ENCODE measurements around the gene TMC4.
"Not testable (repeated sequence)": the region's sequence is repeated elsewhere in the genome, so short reads cannot be mapped to it uniquely, and the experiment has no call there.

Gene TMC4

DNA sequence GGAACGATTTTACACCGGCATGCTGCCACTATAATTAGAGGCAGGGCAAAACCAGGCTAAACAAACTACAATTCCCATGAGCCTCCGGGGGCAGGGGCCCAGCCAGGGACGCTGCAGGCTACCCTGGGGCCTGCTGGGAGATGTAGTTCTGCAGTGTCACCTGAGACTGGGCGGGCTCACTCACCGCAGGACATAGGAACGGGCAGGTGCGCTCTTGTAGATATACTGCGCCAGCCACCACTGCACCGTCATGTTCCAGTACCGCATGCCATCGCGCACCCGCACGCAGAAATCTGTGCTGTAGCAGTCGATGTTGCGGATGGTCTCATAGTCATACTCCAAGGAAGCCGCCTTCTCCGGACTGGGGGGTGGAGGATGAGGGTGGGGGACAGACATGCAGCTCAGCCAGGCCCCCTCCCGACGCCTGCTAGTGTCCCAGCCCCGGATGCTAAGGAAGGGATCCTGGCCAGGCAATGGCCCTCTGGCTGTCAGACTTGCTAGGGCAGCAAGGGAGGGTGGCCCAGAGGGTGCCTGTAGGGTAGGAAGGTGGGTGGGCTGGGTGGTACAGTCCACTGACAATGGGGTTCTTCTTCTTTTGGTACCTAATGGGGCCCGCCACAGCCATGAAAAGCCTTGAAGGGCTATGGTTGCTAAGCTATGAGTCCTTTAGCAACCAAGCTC is 5.8 kb upstream of the TMC4 start:
- peak in 1 of 2 experiments; percentile 41 for DNase-seq

- DNase-seq: no peak
Observed at GRCh38 chr19:54173951-54174834, 1.2 kb upstream of the TMC4 start.

- DNase-seq: no peak
Observed at GRCh38 chr19:54173359-54173699, 369 bp upstream of the TMC4 start.

DNA sequence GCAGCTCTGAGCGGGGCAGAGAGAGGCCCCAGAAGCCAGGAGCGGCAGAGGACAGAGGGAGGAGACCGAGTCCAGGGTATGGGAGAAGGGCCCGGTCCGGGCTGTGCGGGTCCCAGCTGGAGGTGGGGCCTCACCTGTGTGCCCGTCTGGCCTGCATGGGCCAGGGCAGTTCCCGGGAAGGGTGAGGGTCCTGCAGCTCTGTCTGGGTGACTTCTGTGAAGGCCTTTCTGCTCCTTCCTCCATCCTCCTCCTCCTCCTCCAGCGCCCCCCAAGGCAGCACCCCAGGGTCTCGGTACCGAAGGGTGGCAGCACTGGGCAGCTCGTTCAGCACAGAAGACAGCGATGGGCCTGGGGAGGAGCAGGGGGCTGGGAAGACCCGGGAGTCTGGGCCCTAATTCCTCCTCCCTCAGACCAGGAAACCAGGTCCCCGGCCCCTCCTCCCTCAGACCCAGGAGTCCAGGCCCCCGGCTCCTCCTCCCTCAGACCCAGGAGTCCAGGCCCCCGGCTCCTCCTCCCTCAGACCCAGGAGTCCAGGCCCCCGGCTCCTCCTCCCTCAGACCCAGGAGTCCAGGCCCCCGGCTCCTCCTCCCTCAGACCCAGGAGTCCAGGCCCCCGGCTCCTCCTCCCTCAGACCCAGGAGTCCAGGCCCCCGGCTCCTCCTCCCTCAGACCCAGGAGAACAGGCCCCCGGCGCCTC is 1.1 kb downstream of the TMC4 start:
- not testable (repeated sequence) for DNase-seq

- DNase-seq: no peak
Observed at GRCh38 chr19:54169149-54169740, 3.7 kb downstream of the TMC4 start.

DNA sequence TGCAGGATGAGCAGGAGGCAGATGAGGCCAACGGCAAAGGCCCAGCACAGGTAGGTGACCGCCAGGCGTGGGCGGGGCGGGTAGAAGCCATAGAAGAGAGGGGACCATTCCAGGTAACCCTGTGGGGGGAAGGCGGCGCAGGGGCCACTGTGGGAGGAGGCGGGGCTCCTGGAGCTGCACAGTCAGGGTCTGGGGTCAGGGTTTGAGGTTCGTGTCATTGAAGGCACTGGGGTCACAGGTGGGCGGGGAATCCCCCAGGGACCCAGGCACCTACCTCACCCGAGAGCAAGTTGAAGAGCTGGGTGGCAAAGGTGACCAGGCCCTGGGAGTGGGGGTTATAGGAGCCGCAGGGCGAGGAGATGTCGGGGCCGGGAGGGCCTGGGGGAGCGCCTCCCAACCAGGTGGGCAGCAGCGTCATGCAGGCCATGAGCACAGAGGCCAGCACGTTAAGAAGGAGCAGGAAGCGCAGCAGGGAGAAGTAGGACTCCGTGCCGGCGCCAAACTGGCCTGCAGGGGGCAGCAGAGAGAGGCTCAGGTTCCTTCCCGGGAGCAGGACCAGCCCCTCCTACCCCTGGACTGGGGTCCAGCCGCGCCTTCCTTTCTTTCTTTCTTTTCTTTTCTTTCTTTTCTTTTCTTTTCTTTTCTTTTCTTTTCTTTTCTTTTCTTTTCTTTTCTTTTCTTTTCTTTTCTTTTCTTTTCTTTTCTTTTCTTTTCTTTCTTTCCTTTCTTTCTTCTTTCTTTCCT is 4.6 kb downstream of the TMC4 start:
- peak in 1 of 2 experiments; percentile 22 for DNase-seq

DNA sequence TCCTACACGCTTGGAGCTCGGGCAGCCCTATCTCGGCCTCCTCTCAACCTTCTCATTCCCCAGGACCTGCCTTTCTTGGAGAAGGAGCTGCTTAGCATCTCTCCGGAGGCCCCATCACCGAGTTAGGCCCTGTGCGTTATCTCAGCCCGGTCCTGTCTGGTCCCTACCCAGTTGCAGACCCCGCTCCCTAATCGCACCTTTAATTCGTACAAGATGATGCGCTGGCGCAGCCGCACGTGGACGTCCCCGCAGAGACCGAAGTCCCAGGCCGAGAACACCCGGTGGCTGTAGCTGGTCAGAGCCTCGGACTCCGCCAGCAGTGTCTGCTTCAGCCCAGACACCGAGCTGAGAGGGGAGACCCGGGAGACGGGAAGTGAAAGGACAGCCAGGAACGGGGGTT is 7.7 kb downstream of the TMC4 start:
- DNase-seq: no peak

- DNase-seq: no peak
Observed at GRCh38 chr19:54164369-54165068, 8.4 kb downstream of the TMC4 start.

DNA sequence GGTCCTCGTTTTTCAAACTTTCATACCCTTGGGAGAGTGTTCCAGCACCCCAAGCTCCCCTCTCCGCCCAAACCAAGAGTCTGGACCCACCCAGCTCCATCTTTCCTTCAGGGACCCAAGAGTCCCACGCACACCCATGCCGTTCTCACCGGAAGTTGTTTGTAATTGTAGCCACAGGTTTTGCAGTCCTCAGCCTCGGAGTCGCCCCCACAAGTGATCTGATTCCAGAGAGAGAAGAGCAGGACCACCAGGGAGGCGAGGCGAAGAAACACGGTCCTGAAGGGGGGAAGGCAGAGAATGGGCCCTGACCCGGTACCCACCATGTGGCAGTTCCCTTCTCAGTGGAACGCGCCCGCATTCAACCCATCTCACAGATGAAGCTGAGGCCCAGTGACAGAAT is 10.1 kb downstream of the TMC4 start:
- no peak for DNase-seq

DNA sequence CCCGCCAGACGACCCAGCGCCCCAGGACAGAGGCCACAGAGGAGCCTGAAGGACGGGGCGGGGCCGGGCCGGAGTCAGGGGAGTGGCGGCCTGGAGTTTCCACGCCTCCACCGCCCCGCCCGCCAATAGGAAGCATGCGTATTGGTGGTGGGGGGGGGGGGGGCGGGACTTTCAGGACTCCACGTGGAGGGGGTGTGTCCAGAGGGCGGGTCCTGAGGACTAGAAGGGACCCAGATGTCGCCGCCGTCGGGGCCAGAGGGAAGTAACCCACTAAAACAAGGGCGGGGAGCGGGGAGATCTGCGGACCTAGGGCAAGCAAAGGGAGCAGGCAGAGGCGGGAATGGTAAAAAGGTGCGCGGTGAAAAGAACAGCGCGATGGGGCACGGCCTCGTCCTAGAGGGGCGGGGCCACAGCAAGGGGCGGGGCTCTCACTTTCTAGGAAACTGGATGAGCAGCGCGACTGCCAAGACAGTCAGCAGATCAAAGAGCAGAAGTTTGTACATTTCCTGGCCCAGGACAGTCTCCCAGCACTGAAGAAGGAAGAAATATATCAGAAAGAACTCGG is 10.6 kb downstream of the TMC4 start:
- DNase-seq: no peak

DNA sequence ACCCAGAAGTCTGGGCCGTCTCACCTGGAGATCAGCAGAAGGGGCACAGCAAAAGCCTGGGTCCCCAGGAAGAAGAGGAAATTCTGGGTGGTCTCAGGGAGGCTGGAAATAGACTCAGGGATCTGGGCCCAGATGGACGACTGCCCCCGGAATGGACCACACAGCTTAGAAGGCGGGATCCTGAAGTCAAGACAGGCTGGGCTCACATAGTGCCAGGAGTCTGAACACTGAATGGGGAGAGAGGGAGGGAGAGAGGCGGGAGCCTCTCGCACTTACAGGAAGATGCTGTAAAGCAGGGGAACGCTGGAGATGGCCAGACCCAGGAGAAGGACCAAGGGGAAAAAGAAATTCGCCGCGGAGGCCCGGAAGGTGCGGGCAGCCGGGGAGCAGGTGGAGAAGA is 12.1 kb downstream of the TMC4 start:
- no peak for DNase-seq

DNA sequence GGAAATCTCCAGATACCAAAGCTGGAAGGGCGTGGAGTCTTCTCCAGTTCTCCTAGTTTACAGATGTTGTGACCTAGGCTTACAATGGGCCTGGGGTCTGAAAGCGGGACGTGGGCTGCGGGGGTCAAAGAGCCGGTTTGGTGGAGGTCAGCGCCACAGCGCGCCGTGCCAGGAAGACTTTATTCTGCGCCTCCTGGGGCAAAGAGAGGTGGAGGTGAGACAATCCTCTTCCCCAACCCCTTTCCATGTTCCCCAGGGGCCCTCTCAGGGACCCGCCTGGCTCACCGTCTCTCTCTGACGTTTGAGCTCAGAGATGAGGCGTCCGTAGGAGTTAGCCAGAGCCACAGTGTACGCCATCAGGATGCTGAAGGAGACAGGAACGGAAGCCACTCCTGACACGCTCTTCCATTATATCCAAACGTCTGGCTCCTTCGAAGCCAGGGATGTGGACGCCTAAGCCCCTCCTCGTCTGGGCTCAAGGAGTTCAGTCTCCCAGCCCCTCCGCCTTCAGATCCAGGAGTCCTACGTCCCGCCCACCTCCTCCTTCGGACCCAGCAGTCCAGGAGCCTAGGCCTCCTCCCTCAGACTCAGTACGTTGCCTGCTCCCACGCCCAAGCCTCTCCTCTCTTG is 12.7 kb downstream of the TMC4 start:
- DNase-seq: no peak

DNA sequence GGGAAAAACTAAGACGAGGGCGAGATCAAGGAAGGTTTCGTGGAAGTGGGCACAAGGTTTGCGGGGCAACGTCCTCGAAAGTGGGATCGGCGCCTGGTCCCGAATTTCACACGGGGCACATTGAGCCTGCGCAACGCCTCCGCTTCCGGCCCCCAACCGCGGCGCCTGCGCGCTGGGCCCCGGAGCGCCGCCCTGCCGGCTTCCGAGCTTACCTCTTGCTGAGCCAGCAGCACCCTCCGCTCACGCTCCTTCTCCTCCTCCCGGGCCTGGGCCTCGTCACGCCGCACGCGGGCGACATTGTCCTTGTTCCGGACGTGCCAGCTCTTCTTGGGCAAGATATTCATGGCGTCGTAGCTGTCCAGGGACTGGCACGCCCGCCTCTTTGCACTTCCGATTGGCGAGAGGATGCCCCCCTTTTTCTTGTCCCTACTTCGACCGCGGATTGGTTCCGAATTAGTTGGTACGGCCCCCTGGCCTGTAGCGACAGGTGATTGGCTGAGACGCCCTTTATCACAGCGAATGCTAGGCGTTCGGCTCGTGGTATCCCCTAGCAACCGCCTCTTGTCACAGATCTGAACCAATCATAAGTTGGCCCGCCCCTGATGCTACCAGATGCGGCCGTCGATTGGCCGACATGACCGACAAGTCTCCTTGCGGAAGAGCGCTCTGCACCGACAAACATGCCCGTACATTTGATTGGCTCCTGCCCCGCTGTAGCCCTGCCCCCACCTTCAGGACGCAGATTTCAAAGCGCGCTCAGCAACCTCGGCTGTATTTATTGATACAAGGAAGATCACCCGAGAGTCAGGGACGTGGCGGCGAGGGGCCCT is 13.4 kb downstream of the TMC4 start, which contains the start of gene LENG1:
LENG1 (minus strand) TSS at position 370 of the 830 bp plus-strand sequence; CDS start at position 344, 26 bp downstream.
- DNase-seq: peak; percentile 98 to 99

- DNase-seq: no peak
Observed at GRCh38 chr19:54158812-54159351, 14.1 kb downstream of the TMC4 start.

DNA sequence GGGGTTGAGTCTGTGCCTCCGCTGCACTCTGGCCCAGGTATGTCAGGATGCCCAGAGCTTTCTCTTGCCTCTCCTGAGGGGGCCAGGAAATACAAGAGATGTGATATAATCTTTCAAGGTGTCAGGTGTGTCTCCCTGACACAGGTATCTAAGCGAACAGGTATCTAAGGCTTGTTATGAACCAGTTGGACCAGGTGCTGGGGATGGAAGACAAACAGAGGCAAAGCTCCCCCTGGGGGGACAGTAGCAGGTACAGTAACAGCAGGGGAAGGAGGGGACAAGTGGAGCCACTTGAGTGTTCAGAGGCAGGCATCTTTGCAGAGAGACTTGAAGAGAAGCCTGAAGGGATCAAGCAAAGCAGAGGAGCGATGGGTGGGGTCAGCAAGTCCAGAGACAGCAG is 16.0 kb downstream of the TMC4 start:
- DNase-seq: no peak

DNA sequence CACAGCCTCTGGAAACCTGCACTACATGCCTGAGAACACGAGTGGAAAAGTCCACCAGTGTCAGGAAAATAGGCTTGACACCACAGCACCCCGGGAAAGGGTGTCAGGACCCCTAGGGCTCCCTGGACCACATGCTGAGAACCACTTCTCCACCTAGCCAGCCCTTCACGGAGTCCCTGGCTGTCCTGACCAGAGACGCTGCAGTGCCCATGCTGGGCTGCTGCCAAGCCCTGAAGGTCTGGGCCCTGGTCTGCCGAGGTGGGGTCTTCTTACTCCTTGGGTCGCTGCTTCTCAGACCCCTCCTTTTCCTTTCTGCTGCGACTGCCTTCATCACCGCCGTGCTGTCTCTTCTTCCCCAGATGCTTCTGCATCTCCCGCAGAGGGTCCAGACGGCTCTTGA is 16.5 kb downstream of the TMC4 start:
- DNase-seq: no peak

GRCh38 chr19:54155694-54156093 is 17.3 kb downstream of the TMC4 start:
- no peak for DNase-seq

- no peak for DNase-seq
Observed at GRCh38 chr19:54154603-54155345, 18.2 kb downstream of the TMC4 start.

DNA sequence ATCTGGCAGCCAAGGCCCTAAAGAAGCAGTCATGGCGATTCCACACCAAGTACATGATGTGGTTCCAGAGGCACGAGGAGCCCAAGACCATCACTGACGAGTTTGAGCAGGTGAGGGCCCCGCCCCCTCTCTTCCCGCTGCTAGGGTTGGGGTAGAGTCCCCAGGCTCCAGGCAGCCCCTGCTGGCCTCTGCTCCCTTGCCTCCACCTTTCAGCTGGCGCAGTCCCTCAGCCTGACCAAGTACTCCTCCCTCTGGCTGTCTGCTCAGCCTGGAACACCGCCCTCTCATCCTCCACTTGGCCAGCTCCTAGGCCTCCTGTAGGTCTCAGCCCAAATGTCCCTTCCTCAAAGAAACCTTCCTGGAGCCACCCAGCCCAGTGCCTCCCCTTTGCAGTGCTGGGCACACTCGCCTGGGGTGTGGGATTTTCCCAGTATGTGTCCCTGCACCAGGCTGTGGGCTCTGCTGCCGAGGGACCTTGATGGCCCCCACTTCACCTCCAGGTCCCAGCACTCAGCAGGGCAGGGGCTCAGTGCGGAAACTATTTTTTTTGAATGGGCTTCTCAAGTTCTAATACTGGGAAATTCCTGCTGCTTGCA is 19.1 kb downstream of the TMC4 start:
- no peak for DNase-seq

Data from cerebellar nuclear complex (tissue), 1 donor.